ENCODE data around the gene ABITRAM. TPM values are rescaled to one million over a fixed set of nuclear protein-coding genes. Genes with fewer than 3 reads are reported as not detected.
A peak's percentile ranks its signal among the peaks of the same experiment; 100 is the strongest.
"Not testable (repeated sequence)": the region's sequence is repeated elsewhere in the genome, so short reads cannot be mapped to it uniquely, and the experiment has no call there.

ABITRAM gene
- total RNA-seq: 10.2 TPM

GRCh38 chr9:108934323-108934893, at the start of gene ABITRAM:
Gene ABITRAM, plus strand, starts transcription at chr9:108934400. Its CDS starts 87 bp downstream, at chr9:108934487.
- DNase-seq: peak; percentile 89

- DNase-seq: no peak
Measured at GRCh38 chr9:108884701-108885100, 49.5 kb upstream of the ABITRAM start.

- DNase-seq: no peak
Measured at GRCh38 chr9:108885643-108886348, 48.4 kb upstream of the ABITRAM start.

GRCh38 chr9:108886594-108887271, 47.5 kb upstream of the ABITRAM start:
- DNase-seq: not testable (repeated sequence)

GRCh38 chr9:108889649-108890067, 44.5 kb upstream of the ABITRAM start:
- DNase-seq: no peak

- no peak for DNase-seq
Measured at GRCh38 chr9:108894225-108894997, 39.8 kb upstream of the ABITRAM start.

- no peak for DNase-seq
Measured at GRCh38 chr9:108897324-108898096, 36.7 kb upstream of the ABITRAM start.

- DNase-seq: not testable (repeated sequence)
Measured at GRCh38 chr9:108899023-108899695, 35.0 kb upstream of the ABITRAM start.

GRCh38 chr9:108900176-108900575, 34.0 kb upstream of the ABITRAM start:
- DNase-seq: no peak

GRCh38 chr9:108903420-108904103, 30.6 kb upstream of the ABITRAM start:
- no peak for DNase-seq

GRCh38 chr9:108904161-108904560, 30.0 kb upstream of the ABITRAM start:
- no peak for DNase-seq

GRCh38 chr9:108905494-108905893, 28.7 kb upstream of the ABITRAM start:
- no peak for DNase-seq

GRCh38 chr9:108910402-108910801, 23.8 kb upstream of the ABITRAM start:
- no peak for DNase-seq

GRCh38 chr9:108910914-108911313, 23.3 kb upstream of the ABITRAM start:
- no peak for DNase-seq

GRCh38 chr9:108911820-108912219, 22.4 kb upstream of the ABITRAM start:
- DNase-seq: no peak

GRCh38 chr9:108913391-108913790, 20.8 kb upstream of the ABITRAM start:
- DNase-seq: no peak

- no peak for DNase-seq
Measured at GRCh38 chr9:108919517-108919916, 14.7 kb upstream of the ABITRAM start.

GRCh38 chr9:108920401-108920800, 13.8 kb upstream of the ABITRAM start:
- not testable (repeated sequence) for DNase-seq

- DNase-seq: no peak
Measured at GRCh38 chr9:108921200-108921599, 13.0 kb upstream of the ABITRAM start.

- no peak for DNase-seq
Measured at GRCh38 chr9:108924466-108924865, 9.7 kb upstream of the ABITRAM start.

GRCh38 chr9:108928386-108928785, 5.8 kb upstream of the ABITRAM start:
- no peak for DNase-seq

Measured in skin of body (tissue), 2 donors.